ENCODE results near the gene SLCO2B1.

SLCO2B1 gene

DNA sequence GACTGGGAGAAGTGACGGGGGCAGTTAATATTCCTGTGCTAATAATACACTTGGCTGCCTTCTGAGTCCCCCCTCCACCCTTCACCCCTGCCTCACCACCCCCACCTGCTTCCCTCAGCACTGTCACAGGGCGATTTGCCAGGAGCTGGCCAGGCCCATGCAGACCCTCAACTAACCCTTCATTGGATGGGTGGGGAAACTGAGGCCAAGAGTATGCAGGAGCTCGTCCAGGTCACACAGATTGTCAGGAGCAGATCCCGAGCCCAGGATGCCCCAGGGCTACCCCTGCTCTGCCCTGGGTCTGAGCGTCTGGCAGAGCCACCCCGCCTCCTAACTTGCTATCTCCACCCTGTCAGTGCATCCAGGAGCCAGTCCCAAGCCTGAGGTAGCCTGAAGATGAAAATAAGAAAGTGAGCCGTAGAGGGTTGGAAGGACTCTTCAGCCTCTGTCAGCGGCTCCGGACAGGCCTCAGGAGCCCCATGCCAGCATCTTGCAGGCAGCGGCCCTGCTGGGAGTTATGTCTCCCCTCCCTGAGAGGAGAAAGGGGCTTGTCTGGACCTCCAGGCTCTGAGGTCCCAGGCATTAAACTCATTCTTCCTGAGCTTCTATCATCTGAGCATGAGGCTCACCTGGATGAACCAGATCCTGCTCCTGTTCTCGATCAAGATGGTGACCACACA, 95.9 kb downstream of the SLCO2B1 start:
- DNase-seq (ENCODE audit: low read depth in 2 of 2) = no peak

DNA sequence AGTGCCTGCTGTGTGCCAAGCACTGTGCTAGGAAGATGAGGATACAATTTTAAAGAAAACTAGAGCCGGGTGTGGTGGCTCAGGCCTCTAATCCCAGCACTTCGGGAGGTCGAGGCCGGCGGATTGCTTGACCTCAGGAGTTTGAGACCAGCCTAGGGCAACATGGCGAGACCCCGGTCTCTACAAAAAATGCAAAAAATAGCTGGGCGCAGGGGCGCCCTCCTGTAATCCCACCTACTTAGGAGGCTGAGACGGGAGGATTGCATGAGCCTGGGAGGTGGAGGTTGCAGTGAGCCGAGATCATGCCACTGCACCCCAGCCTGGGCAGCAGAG, 98.0 kb downstream of the SLCO2B1 start:
- no peak for DNase-seq (ENCODE audit: low read depth in 2 of 2)

DNA sequence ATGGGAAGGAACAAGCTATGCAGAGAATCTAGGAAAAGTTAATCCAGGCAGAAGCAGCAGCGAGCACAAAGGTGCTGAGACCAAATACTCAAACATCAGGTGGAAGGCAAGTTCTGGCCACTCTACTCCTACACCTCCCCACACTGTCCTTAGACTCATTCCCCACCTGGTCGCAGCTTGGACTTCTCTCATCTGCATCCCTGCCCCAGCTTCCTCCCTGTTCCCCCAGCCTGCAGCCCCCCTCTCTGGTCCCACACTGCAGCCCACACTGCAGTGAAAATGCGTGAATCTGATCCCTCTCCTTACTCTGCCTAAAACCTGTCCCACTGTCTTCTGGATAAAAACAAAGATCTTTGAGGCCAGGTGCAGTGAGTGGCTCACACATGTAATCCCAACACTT, 98.8 kb downstream of the SLCO2B1 start:
- no peak for DNase-seq (ENCODE audit: low read depth in 2 of 2)

DNA sequence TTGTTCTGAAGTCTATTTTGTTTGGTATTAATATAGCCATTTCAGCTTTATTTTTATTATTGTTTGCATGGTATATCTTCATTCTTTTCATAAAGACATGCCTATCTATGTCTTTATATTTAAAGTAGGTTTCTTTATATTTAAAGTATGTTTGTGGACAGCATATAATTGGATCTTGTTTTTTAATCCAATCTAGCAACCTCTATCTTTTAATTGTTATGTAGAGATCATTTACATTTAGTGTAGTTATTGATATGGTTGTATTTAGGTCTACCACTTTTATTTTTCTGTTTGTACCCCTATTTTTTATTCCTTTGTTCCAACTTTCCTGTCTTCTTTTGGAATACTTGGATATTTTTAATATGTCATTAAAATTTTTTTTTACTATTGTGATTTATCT, 103.4 kb downstream of the SLCO2B1 start:
- DNase-seq (ENCODE audit: low read depth in 2 of 2) = no peak

Data from fibroblast of skin of left biceps (primary cell).